ENCODE results near the gene KLHL25. TPM values are rescaled to one million over a fixed set of nuclear protein-coding genes. Genes with fewer than 3 reads are reported as not detected.

Gene KLHL25
- total and polyA plus RNA-seq, 2 of the 8 experiments (the other 6 are each of a cell fraction or from before 2014, with no cell fraction given): 16.5 to 22.0 TPM

GRCh38 chr15:85722374-85723152, 72.2 kb downstream of the KLHL25 start:
- Histone ChIP-seq H4K8ac (ENCODE audit: extremely low read depth, insufficient read depth, low read length) (no peak overlapping the region), H3K18ac (ENCODE audit: extremely low read depth, low read length) (no peak overlapping the region), H2AFZ (ENCODE audit: low read length) (no peak overlapping the region), H2BK15ac (ENCODE audit: low read length) (no peak overlapping the region), H2BK5ac (ENCODE audit: low read depth, low read length) (no peak overlapping the region), H2AK5ac (ENCODE audit: low read depth, low read length) (no peak overlapping the region), H3K4me2 (ENCODE audit: insufficient read depth in 1 of 2, low read depth in 2 of 2, low read length in 2 of 2) (no peak overlapping the region), H3K4ac (replicated peaks; ENCODE audit: insufficient read length, low read depth, low read length) (no peak overlapping the region), H4K91ac (replicated peaks; ENCODE audit: insufficient read length, low read length) (no peak overlapping the region), H2BK120ac (replicated peaks; ENCODE audit: low read depth, low read length) (no peak overlapping the region), H3K14ac (ENCODE audit: insufficient read length) (no peak overlapping the region), H3K79me2 (ENCODE audit: control insufficient read depth in 1 of 2, insufficient read depth in 2 of 2, low read length in 2 of 2) (no peaks in the 10 kb centered on the region), H3K23me2 (ENCODE audit: low read depth, low read length) (no peaks in the 10 kb centered on the region), H3K27ac (ENCODE audit: low read depth, low read length) (no peak overlapping the region), H4K5ac (ENCODE audit: insufficient read length, low read depth, low read length) (no peak overlapping the region), H3K79me1 (ENCODE audit: low read depth, low read length) (no peaks in the 10 kb centered on the region), H3K4me1 (replicated peaks in 1 of 4; ENCODE audit: control insufficient read depth in 3 of 4, insufficient read depth in 4 of 4, low read length in 3 of 4) (no peaks in the 10 kb centered on the region), H3K9ac (replicated peaks in 1 of 4; ENCODE audit: extremely low read depth in 1 of 4, low read depth in 3 of 4, low read length in 3 of 4) (no peak overlapping the region), H2BK12ac (ENCODE audit: low read depth, low read length) (no peak overlapping the region), H2BK20ac (ENCODE audit: low read length) (no peak overlapping the region), H3K9me3 (ENCODE audit: insufficient read depth in 2 of 2, low read depth in 1 of 2, low read length in 1 of 2) (no peaks in the 10 kb centered on the region), H3K56ac (replicated peaks; ENCODE audit: insufficient read length, low read depth, low read length) (no peak overlapping the region), H3K27me3 (replicated peaks in 1 of 4; ENCODE audit: control insufficient read depth in 3 of 4, extremely low read depth in 1 of 4, insufficient read depth in 3 of 4, low read length in 3 of 4) (no peaks in the 10 kb centered on the region), H3K23ac (ENCODE audit: insufficient read length) (no peak overlapping the region), H3K4me3 (ENCODE audit: extremely low read depth in 1 of 4, insufficient read depth in 2 of 4, low read depth in 3 of 4, low read length in 4 of 4) (no peak overlapping the region), H4K20me1 (replicated peaks in 1 of 2; ENCODE audit: control insufficient read depth in 1 of 2, insufficient read depth in 2 of 2, low read length in 2 of 2) (no peaks in the 10 kb centered on the region), H3K36me3 (ENCODE audit: control insufficient read depth in 2 of 4, insufficient read depth in 4 of 4, low read length in 3 of 4) (peaks cover 2 to 53% (median 33%) of the 10 kb centered on the region in 4 experiments; a peak in 7 of 8 replicates)
- ChIA-PET POLR2A (ENCODE audit: partially characterized antibody) (no interaction called here), CTCF (ENCODE audit: partially characterized antibody) (no interaction called here)
- TF ChIP-seq RXRA (IDR thresholded peaks at IDR 0.05; ENCODE audit: insufficient read depth, low read depth, low read length) (no peak), ZNF274 (IDR thresholded peaks at IDR 0.05; ENCODE audit: borderline replicate concordance, extremely low read depth, low read length) (no peak), MAX (IDR thresholded peaks at IDR 0.05) (no peak), E2F6 (IDR thresholded peaks at IDR 0.05) (no peak), TCF12 (IDR thresholded peaks at IDR 0.05; ENCODE audit: low read depth, low read length) (no peak), EGR1 (IDR thresholded peaks at IDR 0.05; ENCODE audit: borderline replicate concordance, low read depth, low read length) (no peak), CTCF (IDR thresholded peaks at IDR 0.05; ENCODE audit: control extremely low read depth in 1 of 3, insufficient read depth in 1 of 3, low read depth in 1 of 3, low read length in 3 of 3) (no peak)
- no peak for DNase-seq (ENCODE audit: low read depth in 1 of 2, low spot score in 2 of 2)
- no peak for FAIRE-seq
- WGBS, 2 experiments (ENCODE audit: extremely low coverage in 1 of 2, insufficient coverage in 1 of 2, insufficient read length in 1 of 2, insufficient replicate concordance in 2 of 2, low coverage in 1 of 2, low lambda C conversion rate in 2 of 2, missing lambda C conversion rate in 1 of 2): 75% methylated on average over 1 of the region's 1 CpG; no CpG with 5 or more reads in 1 of the 2 experiments
